Cardiac fibroblast (primary cell): ENCODE measurements around the gene PGGHG.
"Not testable (repeated sequence)": the region's sequence is repeated elsewhere in the genome, so short reads cannot be mapped to it uniquely, and the experiment has no call there.

ENCODE experiments used
- DNase-seq, 2 donors: peaks; one replicate each; pipeline versions ENCODE4 v3.0.0 to v3.0.0-alpha.2; 2010; ENCODE audit warnings: low read depth in 2 of 2
- H3K4me3 ChIP-seq, 2 donors: replicated peaks in 1 of 2; 1 replicate in 1 of 2; 2 replicates in 1 of 2; pipeline ENCODE4 v1.5.1; 2011; ENCODE audit warnings: low read depth in 2 of 2, low read length in 2 of 2, mild to moderate bottlenecking in 2 of 2, moderate library complexity in 1 of 2
- TF ChIP-seq, protein P1 (sequence below): IDR thresholded peaks from one replicate; pipeline ENCODE4 v1.5.1; 2011; ENCODE audit warnings: low read depth, mild to moderate bottlenecking, low read length, inconsistent platforms

PGGHG gene

DNA sequence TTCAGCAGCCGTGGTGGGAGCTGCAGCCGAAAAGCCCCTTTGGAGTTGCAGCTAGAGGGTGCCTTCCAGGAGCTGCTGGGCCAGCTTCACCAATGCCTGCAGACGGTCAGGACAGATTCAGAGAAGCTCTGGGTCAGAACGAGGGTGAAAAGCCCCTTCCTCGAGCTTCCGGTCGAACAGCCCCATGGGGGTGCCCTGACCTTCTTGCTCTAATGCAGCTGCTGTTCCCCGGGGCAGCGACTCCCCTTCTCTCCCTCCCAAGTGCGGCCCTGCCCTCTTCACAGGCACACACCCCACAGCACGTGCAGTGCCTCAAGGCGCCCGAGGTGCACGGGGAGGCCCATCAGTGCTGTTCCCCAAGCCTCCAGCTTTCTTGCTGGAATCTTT is 41.4 kb downstream of the PGGHG start:
- TF ChIP-seq, protein P1, sequence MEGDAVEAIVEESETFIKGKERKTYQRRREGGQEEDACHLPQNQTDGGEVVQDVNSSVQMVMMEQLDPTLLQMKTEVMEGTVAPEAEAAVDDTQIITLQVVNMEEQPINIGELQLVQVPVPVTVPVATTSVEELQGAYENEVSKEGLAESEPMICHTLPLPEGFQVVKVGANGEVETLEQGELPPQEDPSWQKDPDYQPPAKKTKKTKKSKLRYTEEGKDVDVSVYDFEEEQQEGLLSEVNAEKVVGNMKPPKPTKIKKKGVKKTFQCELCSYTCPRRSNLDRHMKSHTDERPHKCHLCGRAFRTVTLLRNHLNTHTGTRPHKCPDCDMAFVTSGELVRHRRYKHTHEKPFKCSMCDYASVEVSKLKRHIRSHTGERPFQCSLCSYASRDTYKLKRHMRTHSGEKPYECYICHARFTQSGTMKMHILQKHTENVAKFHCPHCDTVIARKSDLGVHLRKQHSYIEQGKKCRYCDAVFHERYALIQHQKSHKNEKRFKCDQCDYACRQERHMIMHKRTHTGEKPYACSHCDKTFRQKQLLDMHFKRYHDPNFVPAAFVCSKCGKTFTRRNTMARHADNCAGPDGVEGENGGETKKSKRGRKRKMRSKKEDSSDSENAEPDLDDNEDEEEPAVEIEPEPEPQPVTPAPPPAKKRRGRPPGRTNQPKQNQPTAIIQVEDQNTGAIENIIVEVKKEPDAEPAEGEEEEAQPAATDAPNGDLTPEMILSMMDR = no peak
- no peak overlapping the region for H3K4me3 ChIP-seq

DNA sequence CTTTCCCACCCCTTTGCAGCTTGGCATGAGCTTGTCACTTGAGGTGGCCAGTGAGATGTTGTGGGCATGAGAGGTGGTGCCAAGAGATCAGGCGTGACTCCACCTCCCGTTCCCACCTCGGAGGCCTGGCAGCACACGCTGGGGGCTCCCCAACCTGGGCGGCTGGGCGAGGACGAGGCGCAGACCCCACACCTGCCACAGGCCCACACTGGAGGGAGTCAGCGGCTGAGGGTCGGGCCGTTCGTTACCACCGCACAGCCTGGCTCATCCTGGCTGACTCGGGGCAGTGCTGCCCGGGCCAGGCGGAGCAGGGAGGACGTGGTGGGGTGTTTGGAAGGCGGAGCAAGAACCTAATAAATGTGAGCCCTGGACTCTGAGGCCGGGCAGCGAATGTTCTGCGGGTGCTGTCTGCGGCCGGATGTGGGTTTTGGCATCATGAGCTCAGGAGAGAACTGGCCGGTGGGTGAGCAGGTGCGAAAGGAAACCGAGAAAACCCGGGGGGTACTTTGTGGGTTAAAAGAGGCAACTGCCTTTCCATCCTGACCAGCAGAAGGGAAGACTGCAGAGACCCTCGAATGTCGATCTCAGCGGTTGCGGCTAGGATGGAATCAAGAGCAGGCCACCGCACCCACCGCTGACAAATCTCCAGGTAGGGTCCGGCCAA is 41.9 kb downstream of the PGGHG start:
- no peak for DNase-seq
- TF ChIP-seq, protein P1 = no peak
- H3K4me3 ChIP-seq = no peak overlapping the region

More for the DNA sequence above, 41.4 kb downstream of the PGGHG start:
- DNase-seq = no peak

DNA sequence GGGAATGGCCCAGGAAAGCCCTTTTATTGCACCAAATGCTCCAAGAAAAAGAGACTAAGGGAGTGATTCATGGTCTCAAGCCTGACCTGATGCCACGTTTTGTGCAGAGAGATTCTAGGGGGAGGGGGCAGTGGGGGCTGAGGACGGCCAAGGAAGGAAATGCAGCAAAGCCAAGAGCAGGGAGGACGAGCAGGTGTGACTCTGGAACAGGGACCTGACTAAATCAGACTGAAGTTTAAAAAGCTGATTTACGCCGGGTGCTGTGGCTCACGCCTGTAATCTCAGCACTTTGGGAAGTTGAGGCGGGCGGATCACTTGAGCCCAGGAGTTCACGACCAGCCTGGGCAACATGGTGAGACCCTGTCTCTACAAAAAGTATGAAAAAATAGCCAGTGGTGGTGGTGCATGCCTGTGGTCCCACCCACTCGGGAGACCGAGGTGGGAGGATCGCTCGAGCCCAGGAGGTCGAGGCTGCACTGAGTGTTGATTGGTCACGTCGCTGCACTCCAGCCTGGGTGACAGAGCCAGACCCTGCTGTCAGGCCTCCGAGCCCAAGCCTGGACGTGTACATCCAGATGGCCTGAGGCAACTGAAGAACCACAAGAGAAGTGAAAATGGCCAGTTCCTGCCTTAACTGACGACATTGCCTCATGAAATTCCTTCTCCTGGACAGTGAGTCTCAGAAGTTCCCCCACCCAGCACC is 42.6 kb downstream of the PGGHG start:
- no peak overlapping the region for H3K4me3 ChIP-seq
- no peak for DNase-seq
- TF ChIP-seq, protein P1 = no peak

DNA sequence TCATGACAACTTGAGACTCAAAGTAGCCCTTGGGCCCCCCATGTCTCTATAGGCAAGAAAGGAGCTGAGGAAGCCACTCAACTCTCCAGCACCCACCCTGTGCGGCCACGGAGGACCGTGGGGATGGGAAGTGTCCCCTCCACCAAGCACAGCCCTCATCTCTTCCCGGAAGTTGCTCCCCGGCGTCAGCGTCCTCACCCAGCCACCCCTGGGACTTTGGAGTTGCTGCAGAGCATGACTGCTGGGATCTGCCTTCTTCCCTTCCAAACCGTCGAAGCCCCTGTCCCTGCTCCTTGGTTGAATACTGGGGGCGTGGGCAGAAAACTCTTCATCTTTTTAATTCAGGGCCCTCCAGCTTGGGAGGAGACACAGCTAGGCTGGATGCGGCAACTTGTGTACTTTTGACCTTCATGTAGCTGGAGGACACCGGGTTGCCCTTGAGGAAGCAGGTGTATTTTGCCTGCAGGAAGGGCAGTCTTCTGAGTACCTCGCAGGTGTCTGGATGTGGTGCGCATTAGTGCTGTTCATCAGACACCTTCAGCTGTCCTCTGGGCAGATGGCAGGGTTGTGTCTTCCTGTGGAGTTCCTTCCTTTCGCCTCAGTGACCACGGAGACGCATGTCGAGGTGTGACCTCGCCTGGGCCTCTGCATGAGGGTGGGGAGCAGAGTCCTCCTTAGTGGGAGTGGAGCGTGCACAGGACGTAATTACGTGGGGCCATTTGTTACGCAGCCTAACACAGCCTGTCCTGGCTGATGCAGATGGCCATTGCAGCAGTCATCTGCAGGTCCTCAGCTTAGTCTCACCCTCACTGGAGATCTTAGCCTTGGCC is 43.9 kb downstream of the PGGHG start:
- TF ChIP-seq, protein P1 = no peak
- DNase-seq = no peak
- no peak overlapping the region for H3K4me3 ChIP-seq

DNA sequence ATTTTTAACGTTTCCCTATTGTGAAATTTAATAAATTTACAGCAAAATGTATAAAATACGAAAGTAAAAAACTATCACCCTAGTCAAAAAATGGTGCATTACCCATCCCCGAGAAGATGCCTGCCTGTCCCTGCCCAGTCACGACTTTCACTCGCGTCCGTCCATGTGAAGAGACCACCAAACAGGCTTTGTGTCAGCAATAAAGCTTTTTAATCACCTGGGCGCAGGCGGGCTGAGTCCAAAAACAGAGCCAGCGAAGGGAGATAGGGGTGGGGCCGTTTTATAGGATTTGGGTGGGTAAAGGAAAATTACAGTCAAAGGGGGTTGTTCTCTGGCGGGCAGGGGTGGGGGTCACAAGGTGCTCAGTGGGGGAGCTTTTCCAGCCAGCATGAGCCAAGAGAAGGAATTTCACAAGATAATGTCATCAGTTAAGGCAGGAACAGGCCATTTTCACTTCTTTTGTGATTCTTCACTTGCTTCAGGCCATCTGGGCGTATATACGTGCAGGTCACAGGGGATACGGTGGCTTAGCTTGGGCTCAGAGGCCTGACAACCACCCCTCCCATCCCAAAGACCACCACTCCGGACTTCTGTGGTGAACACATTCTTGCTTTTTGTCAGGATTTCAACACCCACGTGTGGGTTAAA is 44.8 kb downstream of the PGGHG start:
- not testable (repeated sequence) for H3K4me3 ChIP-seq, DNase-seq

DNA sequence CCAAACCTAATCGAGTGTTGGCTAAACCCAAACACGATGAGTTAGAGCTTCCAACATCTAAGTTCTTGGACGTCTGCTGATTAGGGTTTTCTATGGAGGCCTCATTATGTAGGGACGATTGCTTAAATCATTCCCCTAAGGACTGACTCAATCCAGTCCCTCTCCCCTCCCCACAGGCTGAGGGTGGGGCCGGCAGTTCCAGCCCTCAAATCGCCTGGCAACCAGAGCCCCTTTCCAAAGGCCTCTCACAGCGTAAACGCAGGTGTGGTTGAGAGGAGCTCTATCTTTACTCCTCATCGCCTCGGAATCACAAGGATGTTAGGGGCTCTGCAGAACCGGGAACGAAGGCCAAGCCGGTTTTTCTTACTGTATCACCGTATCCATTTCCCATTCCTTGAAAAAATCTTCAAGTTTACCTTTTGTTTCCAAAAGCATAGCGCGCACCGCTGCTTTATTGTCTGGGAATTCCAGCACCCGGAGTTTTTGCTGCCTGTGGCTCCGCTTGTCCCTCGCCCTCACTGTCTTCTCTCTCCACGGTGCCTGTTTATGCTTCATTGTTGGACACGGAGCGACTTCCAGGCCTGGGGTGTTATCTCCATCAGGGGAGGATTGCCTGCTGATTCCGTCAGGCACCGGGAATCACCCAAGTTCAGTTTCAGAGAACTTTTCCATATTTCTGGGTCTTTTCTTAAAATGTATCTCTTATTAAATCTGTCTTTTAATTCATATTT is 45.5 kb downstream of the PGGHG start:
- H3K4me3 ChIP-seq = no peak overlapping the region
- peak in 1 of 2 donors; percentile 83 for DNase-seq
- TF ChIP-seq, protein P1 = no peak
